ENCODE results near the gene SBF2. TPM values are rescaled to one million over a fixed set of nuclear protein-coding genes. Genes with fewer than 3 reads are reported as not detected.
"Not testable (repeated sequence)": the region's sequence is repeated elsewhere in the genome, so short reads cannot be mapped to it uniquely, and the experiment has no call there.

The SBF2 gene
- polyA plus RNA-seq, 1 donor from 2014 or later, result 53.4 TPM

DNA sequence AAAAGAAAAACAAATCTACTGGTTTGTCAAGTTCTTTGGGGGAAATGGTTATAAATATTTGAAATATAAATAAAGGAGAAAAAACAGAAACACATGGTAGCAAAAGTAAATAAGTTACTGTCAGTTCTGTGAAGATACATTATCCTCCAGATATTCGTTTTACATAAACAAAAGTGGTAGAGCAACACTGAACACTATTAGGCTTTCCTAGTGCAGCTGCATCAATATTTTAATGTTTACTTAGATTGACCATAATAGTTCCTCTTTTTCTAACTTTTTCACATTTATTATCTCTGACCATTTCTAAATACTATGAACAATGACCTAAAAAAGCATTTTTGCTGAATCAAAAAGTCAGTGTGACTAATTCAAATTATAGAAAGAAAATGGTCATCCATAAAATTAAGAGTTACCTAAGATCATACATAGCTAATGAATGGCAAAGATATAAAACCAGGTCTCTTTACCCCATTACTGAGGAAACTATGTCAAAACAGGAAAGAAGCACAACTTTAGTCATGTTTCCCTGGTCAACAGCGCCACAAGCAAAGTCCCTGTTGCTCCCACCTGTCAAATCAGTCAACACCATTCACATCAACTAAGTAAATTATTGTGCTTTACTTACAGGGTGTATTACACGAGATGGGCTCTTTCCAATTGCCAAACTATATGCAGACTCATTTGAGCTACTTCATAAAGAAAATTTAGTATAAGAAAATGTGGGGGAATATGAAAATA lies 38.5 kb downstream of the SBF2 start:
- no peak overlapping the region for H3K9ac ChIP-seq (ENCODE audit: low read length)
- H3K36me3 ChIP-seq (ENCODE audit: insufficient read depth, low read length), result no peaks in the 10 kb centered on the region
- no peaks in the 10 kb centered on the region for H3K27me3 ChIP-seq (ENCODE audit: insufficient read depth, low read depth, low read length)
- H4K20me1 ChIP-seq (ENCODE audit: insufficient read depth), result no peaks in the 10 kb centered on the region
- peaks cover 8% of the 10 kb centered on the region for H3K79me2 ChIP-seq (replicated peaks; ENCODE audit: insufficient read depth, low read length)
- no peak overlapping the region for H3K4me3 ChIP-seq (ENCODE audit: low read length)
- no peak overlapping the region for H3K4me2 ChIP-seq (ENCODE audit: low read length)
- H3F3A ChIP-seq (ENCODE audit: insufficient read depth, low read length, poor library complexity, severe bottlenecking), result no peaks in the 10 kb centered on the region
- H2AFZ ChIP-seq (ENCODE audit: low read depth, low read length), result no peak overlapping the region
- H3K27ac ChIP-seq (ENCODE audit: low read length), result no peak overlapping the region
- no peaks in the 10 kb centered on the region for H3K9me3 ChIP-seq (ENCODE audit: low read length)
- no peaks in the 10 kb centered on the region for H3K9me2 ChIP-seq (ENCODE audit: insufficient read depth, low read length)
- TF ChIP-seq EZH2 (IDR thresholded peaks at IDR 0.05; ENCODE audit: borderline replicate concordance, insufficient read depth, low read length, poor library complexity, severe bottlenecking) (no peak), EP300 (conservative IDR thresholded peaks at IDR 0.05; ENCODE audit: poor library complexity, severe bottlenecking) (no peak), MXI1 (conservative IDR thresholded peaks at IDR 0.05; ENCODE audit: poor library complexity, severe bottlenecking) (no peak), SMC3 (conservative IDR thresholded peaks at IDR 0.05; ENCODE audit: poor library complexity) (no peak), RAD21 (conservative IDR thresholded peaks at IDR 0.05) (no peak), POLR2AphosphoS5 (IDR thresholded peaks at IDR 0.05) (no peak), TAF1 (IDR thresholded peaks at IDR 0.05; ENCODE audit: low read depth) (no peak)
- TF ChIP-seq, protein P1, sequence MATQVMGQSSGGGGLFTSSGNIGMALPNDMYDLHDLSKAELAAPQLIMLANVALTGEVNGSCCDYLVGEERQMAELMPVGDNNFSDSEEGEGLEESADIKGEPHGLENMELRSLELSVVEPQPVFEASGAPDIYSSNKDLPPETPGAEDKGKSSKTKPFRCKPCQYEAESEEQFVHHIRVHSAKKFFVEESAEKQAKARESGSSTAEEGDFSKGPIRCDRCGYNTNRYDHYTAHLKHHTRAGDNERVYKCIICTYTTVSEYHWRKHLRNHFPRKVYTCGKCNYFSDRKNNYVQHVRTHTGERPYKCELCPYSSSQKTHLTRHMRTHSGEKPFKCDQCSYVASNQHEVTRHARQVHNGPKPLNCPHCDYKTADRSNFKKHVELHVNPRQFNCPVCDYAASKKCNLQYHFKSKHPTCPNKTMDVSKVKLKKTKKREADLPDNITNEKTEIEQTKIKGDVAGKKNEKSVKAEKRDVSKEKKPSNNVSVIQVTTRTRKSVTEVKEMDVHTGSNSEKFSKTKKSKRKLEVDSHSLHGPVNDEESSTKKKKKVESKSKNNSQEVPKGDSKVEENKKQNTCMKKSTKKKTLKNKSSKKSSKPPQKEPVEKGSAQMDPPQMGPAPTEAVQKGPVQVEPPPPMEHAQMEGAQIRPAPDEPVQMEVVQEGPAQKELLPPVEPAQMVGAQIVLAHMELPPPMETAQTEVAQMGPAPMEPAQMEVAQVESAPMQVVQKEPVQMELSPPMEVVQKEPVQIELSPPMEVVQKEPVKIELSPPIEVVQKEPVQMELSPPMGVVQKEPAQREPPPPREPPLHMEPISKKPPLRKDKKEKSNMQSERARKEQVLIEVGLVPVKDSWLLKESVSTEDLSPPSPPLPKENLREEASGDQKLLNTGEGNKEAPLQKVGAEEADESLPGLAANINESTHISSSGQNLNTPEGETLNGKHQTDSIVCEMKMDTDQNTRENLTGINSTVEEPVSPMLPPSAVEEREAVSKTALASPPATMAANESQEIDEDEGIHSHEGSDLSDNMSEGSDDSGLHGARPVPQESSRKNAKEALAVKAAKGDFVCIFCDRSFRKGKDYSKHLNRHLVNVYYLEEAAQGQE (IDR thresholded peaks at IDR 0.05; ENCODE audit: borderline replicate concordance), result no peak
- TF ChIP-seq, protein P2, sequence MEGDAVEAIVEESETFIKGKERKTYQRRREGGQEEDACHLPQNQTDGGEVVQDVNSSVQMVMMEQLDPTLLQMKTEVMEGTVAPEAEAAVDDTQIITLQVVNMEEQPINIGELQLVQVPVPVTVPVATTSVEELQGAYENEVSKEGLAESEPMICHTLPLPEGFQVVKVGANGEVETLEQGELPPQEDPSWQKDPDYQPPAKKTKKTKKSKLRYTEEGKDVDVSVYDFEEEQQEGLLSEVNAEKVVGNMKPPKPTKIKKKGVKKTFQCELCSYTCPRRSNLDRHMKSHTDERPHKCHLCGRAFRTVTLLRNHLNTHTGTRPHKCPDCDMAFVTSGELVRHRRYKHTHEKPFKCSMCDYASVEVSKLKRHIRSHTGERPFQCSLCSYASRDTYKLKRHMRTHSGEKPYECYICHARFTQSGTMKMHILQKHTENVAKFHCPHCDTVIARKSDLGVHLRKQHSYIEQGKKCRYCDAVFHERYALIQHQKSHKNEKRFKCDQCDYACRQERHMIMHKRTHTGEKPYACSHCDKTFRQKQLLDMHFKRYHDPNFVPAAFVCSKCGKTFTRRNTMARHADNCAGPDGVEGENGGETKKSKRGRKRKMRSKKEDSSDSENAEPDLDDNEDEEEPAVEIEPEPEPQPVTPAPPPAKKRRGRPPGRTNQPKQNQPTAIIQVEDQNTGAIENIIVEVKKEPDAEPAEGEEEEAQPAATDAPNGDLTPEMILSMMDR (IDR thresholded peaks at IDR 0.05; ENCODE audit: poor library complexity, severe bottlenecking), result no peak

DNA sequence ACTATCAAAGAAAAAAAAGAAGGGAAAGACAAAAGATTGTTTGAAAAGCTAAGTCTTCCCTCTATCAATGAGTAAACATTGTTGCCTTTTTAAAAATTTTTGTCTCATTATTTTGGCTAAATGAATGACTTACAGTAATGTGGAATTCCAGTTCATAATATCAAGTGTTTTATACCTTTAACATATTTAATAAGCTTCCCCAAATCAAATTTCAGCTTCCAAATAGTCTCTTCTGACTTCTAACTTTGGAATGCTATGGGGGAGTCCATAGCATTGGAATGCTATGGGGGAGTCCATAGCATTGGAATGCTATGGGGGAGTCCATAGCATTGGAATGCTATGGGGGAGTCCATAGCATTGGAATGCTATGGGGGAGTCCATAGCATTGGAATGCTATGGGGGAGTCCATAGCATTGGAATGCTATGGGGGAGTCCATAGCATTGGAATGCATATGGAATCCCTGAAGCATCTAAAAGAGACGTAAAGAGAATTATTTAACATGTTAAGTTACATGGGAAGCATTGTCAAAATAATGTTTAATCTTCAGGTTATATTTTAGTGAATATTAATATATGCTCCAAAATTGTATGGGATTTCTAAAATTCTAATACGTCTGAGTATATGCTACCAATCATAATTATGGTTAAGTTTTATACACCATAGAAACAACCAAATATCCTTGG lies 44.4 kb downstream of the SBF2 start:
- not testable (repeated sequence) for H3K36me3 ChIP-seq (ENCODE audit: insufficient read depth, low read length); H3K4me2 ChIP-seq (ENCODE audit: low read length); H3F3A ChIP-seq (ENCODE audit: insufficient read depth, low read length, poor library complexity, severe bottlenecking); H3K9ac ChIP-seq (ENCODE audit: low read length); H3K9me3 ChIP-seq (ENCODE audit: low read length); H3K27ac ChIP-seq (ENCODE audit: low read length); H2AFZ ChIP-seq (ENCODE audit: low read depth, low read length); H3K9me2 ChIP-seq (ENCODE audit: insufficient read depth, low read length); H3K27me3 ChIP-seq (ENCODE audit: insufficient read depth, low read depth, low read length); H3K4me3 ChIP-seq (ENCODE audit: low read length); H3K79me2 ChIP-seq (replicated peaks; ENCODE audit: insufficient read depth, low read length); H4K20me1 ChIP-seq (ENCODE audit: insufficient read depth)
